Measurements from ENCODE around the gene MGP.

Gene MGP

DNA sequence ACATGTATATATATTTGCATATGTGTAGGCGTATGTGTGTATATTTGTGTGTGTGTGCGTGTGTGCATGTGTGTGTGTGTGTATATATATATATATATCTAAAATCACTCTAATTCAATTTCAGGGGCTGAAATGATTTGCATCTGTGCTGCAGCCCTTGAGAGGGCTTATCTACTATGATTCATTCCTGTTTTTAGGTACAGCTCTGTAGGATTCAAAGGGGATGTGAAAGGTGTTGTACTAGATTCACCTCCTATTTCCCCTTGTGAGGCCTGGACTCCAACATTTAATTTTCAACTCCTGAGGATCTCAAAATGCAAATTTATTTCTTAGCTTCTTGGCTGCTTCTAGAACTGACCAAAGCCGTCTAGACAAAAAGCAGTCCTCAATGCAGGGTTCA, 41.6 kb upstream of the MGP start:
- TF ChIP-seq, protein P1, sequence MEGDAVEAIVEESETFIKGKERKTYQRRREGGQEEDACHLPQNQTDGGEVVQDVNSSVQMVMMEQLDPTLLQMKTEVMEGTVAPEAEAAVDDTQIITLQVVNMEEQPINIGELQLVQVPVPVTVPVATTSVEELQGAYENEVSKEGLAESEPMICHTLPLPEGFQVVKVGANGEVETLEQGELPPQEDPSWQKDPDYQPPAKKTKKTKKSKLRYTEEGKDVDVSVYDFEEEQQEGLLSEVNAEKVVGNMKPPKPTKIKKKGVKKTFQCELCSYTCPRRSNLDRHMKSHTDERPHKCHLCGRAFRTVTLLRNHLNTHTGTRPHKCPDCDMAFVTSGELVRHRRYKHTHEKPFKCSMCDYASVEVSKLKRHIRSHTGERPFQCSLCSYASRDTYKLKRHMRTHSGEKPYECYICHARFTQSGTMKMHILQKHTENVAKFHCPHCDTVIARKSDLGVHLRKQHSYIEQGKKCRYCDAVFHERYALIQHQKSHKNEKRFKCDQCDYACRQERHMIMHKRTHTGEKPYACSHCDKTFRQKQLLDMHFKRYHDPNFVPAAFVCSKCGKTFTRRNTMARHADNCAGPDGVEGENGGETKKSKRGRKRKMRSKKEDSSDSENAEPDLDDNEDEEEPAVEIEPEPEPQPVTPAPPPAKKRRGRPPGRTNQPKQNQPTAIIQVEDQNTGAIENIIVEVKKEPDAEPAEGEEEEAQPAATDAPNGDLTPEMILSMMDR (IDR thresholded peaks at IDR 0.05; ENCODE audit: borderline replicate concordance, insufficient read depth, low read depth, low read length) = no peak
- H3K4me3 ChIP-seq (ENCODE audit: low read depth, low read length) = no peak overlapping the region

DNA sequence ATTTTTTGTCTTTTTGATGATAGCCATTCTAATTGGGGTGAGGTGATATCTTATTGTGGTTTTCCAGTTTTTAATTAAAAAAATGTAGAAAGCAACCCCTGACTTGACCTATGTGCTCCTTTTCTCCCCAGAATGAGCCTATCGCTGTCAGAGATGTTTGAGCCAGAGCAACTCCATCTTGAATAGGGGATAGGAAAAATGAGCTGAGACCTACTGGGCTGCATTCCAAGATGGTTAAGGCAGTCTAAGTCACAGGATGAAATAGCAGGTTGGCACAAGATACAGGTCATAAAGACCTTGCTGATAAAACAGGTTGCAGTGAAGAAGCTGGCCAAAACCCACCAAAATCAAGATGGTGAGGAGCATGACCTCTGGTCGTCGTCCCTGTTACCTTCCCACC, 38.9 kb upstream of the MGP start:
- TF ChIP-seq, protein P1 (IDR thresholded peaks at IDR 0.05; ENCODE audit: borderline replicate concordance, insufficient read depth, low read depth, low read length) = no peak
- no peak overlapping the region for H3K4me3 ChIP-seq (ENCODE audit: low read depth, low read length)

DNA sequence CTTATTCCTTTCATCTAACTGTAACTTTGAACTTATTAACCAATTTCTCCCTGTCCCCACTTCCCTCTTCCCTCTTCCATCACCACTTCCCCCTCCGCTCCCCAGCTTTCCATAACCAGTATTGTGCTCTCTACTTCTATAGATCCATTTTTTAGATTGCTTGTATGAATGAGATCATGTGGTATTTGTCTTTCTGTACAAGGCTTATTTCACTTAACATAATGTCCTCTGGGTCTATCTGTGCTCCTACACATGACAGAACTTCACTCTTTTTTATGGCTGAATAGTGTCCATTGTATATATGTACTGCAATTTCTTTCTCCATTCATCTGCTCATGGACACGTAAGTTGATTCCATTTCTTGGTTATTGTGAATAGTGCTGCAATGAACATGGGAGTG, 38.3 kb upstream of the MGP start:
- TF ChIP-seq, protein P1 (IDR thresholded peaks at IDR 0.05; ENCODE audit: borderline replicate concordance, insufficient read depth, low read depth, low read length) = no peak
- no peak overlapping the region for H3K4me3 ChIP-seq (ENCODE audit: low read depth, low read length)

DNA sequence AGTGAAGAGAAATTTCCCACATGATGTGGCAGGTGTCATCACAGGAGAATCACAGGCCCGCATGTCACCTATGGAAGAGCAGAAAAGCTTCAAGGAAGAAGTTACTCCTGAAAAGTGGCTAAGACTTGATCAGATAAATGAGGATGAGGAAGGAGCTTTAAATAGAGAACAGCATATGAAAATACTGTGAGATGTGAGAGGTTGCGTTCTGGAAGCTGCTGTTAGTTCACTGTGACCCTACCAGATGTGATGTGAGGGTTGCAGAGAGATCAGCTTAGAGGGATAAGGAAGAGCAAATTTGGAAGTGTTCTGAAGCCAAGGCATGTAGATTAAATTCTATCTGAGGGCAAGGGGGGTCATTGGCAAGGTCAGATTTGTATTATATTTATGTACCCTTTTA, 35.6 kb upstream of the MGP start:
- TF ChIP-seq, protein P1 (IDR thresholded peaks at IDR 0.05; ENCODE audit: borderline replicate concordance, insufficient read depth, low read depth, low read length) = no peak
- H3K4me3 ChIP-seq (ENCODE audit: low read depth, low read length) = no peak overlapping the region

DNA sequence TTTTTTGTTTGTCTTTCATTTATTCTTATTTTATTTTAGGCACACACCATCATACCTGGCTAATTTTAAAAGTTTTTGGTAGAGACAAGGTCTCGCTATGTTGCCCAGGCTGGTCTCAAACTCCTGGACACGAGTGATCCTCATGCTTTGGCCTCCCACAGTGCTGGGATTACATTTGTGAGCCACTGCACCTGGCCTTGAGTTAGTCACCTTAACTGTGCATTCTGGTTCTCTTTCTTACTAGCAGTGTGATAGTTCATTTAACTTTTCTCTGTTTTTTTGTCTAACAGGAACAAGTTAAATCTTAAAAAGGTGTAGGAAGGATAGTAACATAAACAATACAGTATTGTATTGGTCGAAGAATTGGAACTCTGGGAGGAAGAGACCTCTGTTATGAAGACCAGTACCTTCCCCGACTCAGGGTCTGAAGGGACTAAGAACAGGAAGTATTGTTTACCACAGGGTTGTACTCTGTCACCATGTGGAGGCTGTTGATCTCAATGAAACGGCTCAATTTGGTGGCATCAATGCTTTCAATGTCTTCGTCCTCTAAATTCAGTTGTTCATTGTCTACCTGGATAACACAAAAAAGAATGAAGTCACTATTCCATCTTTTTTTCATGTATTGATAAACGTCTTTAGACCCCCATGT, 34.9 kb upstream of the MGP start:
- no peak overlapping the region for H3K4me3 ChIP-seq (ENCODE audit: low read depth, low read length)
- TF ChIP-seq, protein P1 (IDR thresholded peaks at IDR 0.05; ENCODE audit: borderline replicate concordance, insufficient read depth, low read depth, low read length) = no peak

DNA sequence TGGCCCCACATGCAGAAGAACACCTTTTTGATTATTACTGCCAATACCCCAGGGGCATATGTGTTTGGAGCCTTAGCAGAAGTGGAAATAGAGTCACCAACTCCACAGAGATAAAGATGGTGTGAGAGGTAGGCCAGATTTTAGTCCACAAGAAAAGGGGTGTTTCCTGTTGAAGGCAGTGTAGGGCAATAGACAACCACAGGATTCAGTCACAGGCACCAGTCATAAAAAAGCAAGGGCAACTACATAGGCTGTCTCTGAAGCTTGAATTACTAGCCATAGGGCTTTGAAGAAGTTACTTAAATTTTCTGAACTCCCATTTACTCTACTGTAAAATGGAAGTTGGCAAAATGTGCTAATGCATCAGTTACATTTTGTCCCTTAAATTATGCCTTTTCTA, 33.8 kb upstream of the MGP start:
- TF ChIP-seq, protein P1 (IDR thresholded peaks at IDR 0.05; ENCODE audit: borderline replicate concordance, insufficient read depth, low read depth, low read length) = no peak

DNA sequence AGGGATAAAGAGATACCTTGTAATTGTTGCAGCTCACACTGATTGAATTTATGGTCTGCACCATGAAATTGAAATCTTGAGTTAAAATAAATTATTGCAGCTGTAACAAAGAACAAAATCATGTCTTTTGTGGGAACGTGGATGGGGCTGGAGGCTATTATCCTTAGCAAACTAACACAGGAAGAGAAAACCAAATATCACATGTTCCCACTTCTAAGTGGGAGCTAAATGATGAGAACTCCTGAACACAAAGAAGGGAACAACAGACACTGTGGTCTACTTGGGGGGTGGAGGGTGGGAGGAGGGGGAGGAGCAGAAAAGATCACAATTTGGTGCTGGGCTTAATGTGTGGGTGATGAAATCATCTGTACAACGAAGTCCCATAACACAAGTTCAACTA, 30.1 kb upstream of the MGP start:
- no peak overlapping the region for H3K4me3 ChIP-seq (ENCODE audit: low read depth, low read length)
- TF ChIP-seq, protein P1 (IDR thresholded peaks at IDR 0.05; ENCODE audit: borderline replicate concordance, insufficient read depth, low read depth, low read length) = no peak

More for the DNA sequence above, 33.8 kb upstream of the MGP start:
- no peak overlapping the region for H3K4me3 ChIP-seq (ENCODE audit: low read depth, low read length)
